ENCODE results near the gene TMEM51. TPM values are rescaled to one million over a fixed set of nuclear protein-coding genes. Genes with fewer than 3 reads are reported as not detected.
A peak's percentile ranks its signal among the peaks of the same experiment; 100 is the strongest.

Gene TMEM51
- total and polyA plus RNA-seq, 2 of the 13 experiments (the other 11 are each of a cell fraction or from before 2014, with no cell fraction given) = 12.2 to 22.3 TPM

- TF ChIP-seq AHDC1 (CRISPR knock-in tag; IDR thresholded peaks at IDR 0.05; ENCODE audit: borderline replicate concordance) (peak; percentile 75; the same call in 1 of the 2 replicates), ZNF75D (CRISPR knock-in tag; IDR thresholded peaks at IDR 0.05; ENCODE audit: borderline replicate concordance) (no peak), ZGPAT (CRISPR knock-in tag; IDR thresholded peaks at IDR 0.05) (no peak; the same call in 1 of the 2 replicates), ZNF589 (CRISPR knock-in tag; conservative IDR thresholded peaks at IDR 0.05) (no peak), SNAPC2 (CRISPR knock-in tag; IDR thresholded peaks at IDR 0.05) (no peak), HIC2 (CRISPR knock-in tag; IDR thresholded peaks at IDR 0.05; ENCODE audit: low read depth) (0 out of 2 replicates have a peak, but pooled peaks have one; percentile 14), ZNF296 (CRISPR knock-in tag; conservative IDR thresholded peaks at IDR 0.05) (no peak), ZMYM3 (CRISPR knock-in tag; IDR thresholded peaks at IDR 0.05) (peak; percentile 64; the same call in 1 of the 2 replicates), FOXM1 (CRISPR knock-in tag; IDR thresholded peaks at IDR 0.05) (no peak), ZKSCAN8 (CRISPR knock-in tag; IDR thresholded peaks at IDR 0.05; ENCODE audit: borderline replicate concordance) (no peak), ZNF556 (CRISPR knock-in tag; IDR thresholded peaks at IDR 0.05; ENCODE audit: borderline replicate concordance) (no peak), BCL3 (CRISPR knock-in tag; IDR thresholded peaks at IDR 0.05) (no peak), DBP (CRISPR knock-in tag; IDR thresholded peaks at IDR 0.05; ENCODE audit: not compliant biosample characterization) (no peak), JUND (CRISPR knock-in tag; IDR thresholded peaks at IDR 0.05) (no peak), FIP1L1 (IDR thresholded peaks at IDR 0.05; ENCODE audit: borderline replicate concordance, insufficient read depth, low read depth, low read length) (no peak), NCOA5 (CRISPR knock-in tag; IDR thresholded peaks at IDR 0.05) (no peak), MTA1 (CRISPR knock-in tag; IDR thresholded peaks at IDR 0.05; ENCODE audit: borderline replicate concordance) (no peak; the same call in 1 of the 2 replicates), NR2F1 (CRISPR knock-in tag; IDR thresholded peaks at IDR 0.05) (peak in 1 of 2 experiments; percentile 31; a peak in 1 of 4 replicates)
Observed at GRCh38 chr1:15206418-15207030, 53.0 kb downstream of the TMEM51 start (continued).
